Measurements from ENCODE around the gene LYPD4.

Gene LYPD4

GRCh38 chr19:41879670-41880328, 35.3 kb upstream of the LYPD4 start:
- no peak for TF ChIP-seq GATA2 (IDR thresholded peaks at IDR 0.05; ENCODE audit: low read depth, low read length)
- TF ChIP-seq GATA3 (IDR thresholded peaks at IDR 0.05; ENCODE audit: low read depth, low read length): no peak

- no peak for TF ChIP-seq GATA3 (IDR thresholded peaks at IDR 0.05; ENCODE audit: low read depth, low read length)
- no peak for TF ChIP-seq GATA2 (IDR thresholded peaks at IDR 0.05; ENCODE audit: low read depth, low read length)
These were observed 34.6 kb upstream of the LYPD4 start for GRCh38 chr19:41879080-41879479.

GRCh38 chr19:41877916-41878905, 33.7 kb upstream of the LYPD4 start:
- TF ChIP-seq GATA3 (IDR thresholded peaks at IDR 0.05; ENCODE audit: low read depth, low read length): no peak
- TF ChIP-seq GATA2 (IDR thresholded peaks at IDR 0.05; ENCODE audit: low read depth, low read length): no peak

- TF ChIP-seq GATA2 (IDR thresholded peaks at IDR 0.05; ENCODE audit: low read depth, low read length): no peak
- no peak for TF ChIP-seq GATA3 (IDR thresholded peaks at IDR 0.05; ENCODE audit: low read depth, low read length)
These were observed 32.7 kb upstream of the LYPD4 start, which contains the start of gene CD79A for GRCh38 chr19:41876847-41877832. Gene CD79A (plus strand): TSS chr19:41877279. CDS start chr19:41877305, 26 bp downstream.

GRCh38 chr19:41872775-41873647, 28.5 kb upstream of the LYPD4 start:
- no peak for TF ChIP-seq GATA3 (IDR thresholded peaks at IDR 0.05; ENCODE audit: low read depth, low read length)
- no peak for TF ChIP-seq GATA2 (IDR thresholded peaks at IDR 0.05; ENCODE audit: low read depth, low read length)

GRCh38 chr19:41872384-41872774, 27.9 kb upstream of the LYPD4 start:
- TF ChIP-seq GATA2 (IDR thresholded peaks at IDR 0.05; ENCODE audit: low read depth, low read length): no peak
- TF ChIP-seq GATA3 (IDR thresholded peaks at IDR 0.05; ENCODE audit: low read depth, low read length): no peak

GRCh38 chr19:41871573-41872383, 27.3 kb upstream of the LYPD4 start:
- TF ChIP-seq GATA2 (IDR thresholded peaks at IDR 0.05; ENCODE audit: low read depth, low read length): no peak
- TF ChIP-seq GATA3 (IDR thresholded peaks at IDR 0.05; ENCODE audit: low read depth, low read length): no peak

- TF ChIP-seq GATA2 (IDR thresholded peaks at IDR 0.05; ENCODE audit: low read depth, low read length) (no peak), GATA3 (IDR thresholded peaks at IDR 0.05; ENCODE audit: low read depth, low read length) (no peak)
These were observed 26.0 kb upstream of the LYPD4 start for GRCh38 chr19:41870401-41870873.

GRCh38 chr19:41869374-41869955, 25.0 kb upstream of the LYPD4 start:
- TF ChIP-seq GATA3 (IDR thresholded peaks at IDR 0.05; ENCODE audit: low read depth, low read length) (no peak), GATA2 (IDR thresholded peaks at IDR 0.05; ENCODE audit: low read depth, low read length) (no peak)

- TF ChIP-seq GATA2 (IDR thresholded peaks at IDR 0.05; ENCODE audit: low read depth, low read length): no peak
- no peak for TF ChIP-seq GATA3 (IDR thresholded peaks at IDR 0.05; ENCODE audit: low read depth, low read length)
These were observed 24.5 kb upstream of the LYPD4 start for GRCh38 chr19:41868989-41869300.

- no peak for TF ChIP-seq GATA3 (IDR thresholded peaks at IDR 0.05; ENCODE audit: low read depth, low read length)
- no peak for TF ChIP-seq GATA2 (IDR thresholded peaks at IDR 0.05; ENCODE audit: low read depth, low read length)
These were observed 23.9 kb upstream of the LYPD4 start for GRCh38 chr19:41868120-41868988.

All from SH-SY5Y (cell line).